Amniotic epithelial cell (primary cell): Measurements from ENCODE around the gene ARHGAP40.

Experiments
- DNase-seq: peaks from one replicate; pipeline ENCODE4 v3.0.0-alpha.2; 2010; ENCODE audit warnings: low read depth

The ARHGAP40 gene

DNA sequence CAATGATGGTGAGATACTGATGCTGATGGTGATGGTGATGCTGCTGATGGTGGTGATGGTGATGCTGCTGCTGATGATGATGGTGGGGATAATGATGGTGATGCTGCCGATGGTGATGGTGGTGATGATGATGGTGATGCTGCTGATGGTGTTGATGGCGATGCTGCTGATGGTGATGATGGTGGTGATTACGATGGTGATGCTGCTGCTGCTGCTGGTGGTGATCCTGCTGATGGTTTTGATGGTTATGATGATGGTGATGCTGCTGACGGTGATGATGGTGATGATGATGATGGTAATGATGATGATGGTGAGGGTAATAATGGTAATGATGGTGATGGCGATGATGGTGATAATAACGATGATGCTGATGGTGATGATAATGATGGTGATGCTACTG is 50.0 kb downstream of the ARHGAP40 start:
- DNase-seq, result no peak

GRCh38 chr20:38652995-38653394 is 51.4 kb downstream of the ARHGAP40 start:
- DNase-seq, result no peak

DNA sequence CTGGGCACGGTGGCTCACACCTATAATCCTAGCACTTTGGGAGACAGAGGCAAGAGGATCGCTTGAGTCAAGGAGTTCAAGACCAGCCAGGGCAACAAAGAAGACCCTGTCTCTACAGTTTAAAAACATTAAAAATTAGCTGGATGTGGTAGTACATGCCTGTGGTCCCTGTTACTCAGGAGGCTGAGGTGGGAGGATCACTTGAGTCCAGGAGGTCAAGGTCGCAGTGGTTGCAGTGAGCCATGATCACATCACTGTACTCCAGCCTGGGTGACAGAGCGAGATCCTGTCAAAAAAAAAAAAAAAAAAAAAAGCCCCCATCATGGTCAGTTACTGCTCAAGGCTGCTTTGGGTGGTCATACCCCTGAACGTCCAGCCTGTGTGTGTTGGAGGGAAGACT is 55.8 kb downstream of the ARHGAP40 start:
- DNase-seq, result no peak

DNA sequence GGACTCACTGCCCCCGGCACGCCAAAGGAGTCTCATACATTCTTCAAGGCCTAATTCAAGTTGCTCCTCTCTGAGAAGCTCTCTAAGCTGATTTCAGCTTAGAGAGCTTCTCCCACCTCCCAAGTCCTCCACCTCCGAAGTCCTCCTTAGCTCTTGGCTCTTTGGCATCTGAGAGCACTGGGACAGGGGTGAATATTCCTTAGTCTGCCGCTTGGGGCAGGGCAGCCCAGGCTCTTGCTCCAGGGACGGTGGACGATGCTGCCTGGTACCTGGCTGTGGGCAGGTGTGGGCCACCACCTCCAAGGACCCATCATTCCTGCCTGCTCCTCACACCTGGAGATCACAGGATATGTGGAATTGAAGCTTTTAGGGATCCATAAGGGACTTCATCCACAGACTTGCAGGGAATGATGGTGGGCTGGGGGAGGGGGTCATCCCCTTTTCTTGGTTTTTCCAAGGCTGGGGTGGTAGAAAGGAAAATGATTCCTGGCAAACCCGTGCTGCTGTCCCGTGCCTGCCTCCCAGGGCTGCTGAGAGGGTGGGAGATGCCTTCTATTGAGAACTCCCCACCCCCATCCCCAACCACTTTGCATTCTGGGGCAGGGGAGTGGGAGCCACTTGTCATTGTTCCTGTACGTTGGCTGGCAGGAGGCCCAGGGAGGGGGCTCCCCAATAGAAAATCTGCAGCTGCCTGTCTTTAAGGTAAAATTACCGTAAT is 57.4 kb downstream of the ARHGAP40 start:
- peak; percentile 12 for DNase-seq

DNA sequence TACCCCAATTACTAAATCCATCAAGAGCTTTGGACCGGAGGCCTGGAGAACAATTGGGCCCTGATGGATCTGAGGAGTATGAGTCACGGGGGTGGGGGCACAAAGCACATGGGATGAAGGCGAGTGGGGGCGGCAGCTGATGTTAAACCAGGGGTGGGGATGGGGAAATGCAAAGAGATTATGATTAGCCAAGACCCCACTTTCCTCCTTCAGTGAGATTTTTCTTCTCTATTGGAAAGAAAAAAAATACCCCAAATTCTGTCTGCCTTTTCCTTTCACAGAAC is 57.9 kb downstream of the ARHGAP40 start:
- no peak for DNase-seq

DNA sequence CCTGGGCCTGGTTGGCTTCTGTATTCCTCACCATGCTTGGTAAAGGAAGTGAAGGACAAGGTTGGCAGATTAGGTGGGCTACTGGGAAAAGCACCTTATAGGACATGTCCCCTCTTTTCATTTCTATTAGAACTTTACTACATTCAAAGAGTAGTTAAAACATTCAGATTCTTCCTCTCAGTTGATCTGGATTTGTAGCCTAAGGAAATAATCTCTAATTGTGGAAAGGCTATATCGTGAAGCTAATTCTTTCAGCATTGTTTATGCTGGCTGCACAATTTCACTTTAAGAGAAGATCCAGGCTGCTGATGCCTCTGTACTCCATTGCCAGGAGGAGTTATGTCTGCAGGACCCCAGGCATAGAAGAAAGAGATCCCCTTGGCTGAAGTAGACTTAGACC is 58.8 kb downstream of the ARHGAP40 start:
- DNase-seq, result no peak

GRCh38 chr20:38663660-38664059 is 62.1 kb downstream of the ARHGAP40 start:
- no peak for DNase-seq

- no peak for DNase-seq
Measured at GRCh38 chr20:38664284-38664683, 62.7 kb downstream of the ARHGAP40 start.

GRCh38 chr20:38665094-38665493 is 63.5 kb downstream of the ARHGAP40 start:
- peak; percentile 26 for DNase-seq

- DNase-seq, result no peak
Measured at GRCh38 chr20:38665506-38666285, 64.1 kb downstream of the ARHGAP40 start.

- DNase-seq, result no peak
Measured at GRCh38 chr20:38667417-38667956, 65.9 kb downstream of the ARHGAP40 start.

DNA sequence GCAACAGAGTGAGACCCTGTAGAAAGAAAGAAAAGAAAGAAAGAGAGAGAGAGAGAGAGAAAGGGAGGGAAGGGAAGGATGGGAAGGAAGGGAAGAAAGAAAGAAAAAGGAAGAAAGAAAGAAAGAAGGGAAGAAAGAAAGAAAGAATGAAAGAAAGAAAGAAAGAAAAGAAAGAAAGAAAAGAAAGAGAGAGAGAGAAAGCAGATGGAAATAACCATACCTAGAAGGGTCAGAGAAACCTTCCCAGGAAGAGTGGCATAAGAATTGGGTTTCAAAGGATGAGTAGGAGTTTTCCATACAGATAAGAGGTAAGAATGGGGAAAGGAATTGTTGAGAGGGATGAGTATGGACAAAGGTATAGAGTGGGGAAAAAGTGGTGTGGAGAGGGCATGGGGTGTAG is 68.1 kb downstream of the ARHGAP40 start:
- no peak for DNase-seq

GRCh38 chr20:38670786-38671185 is 69.2 kb downstream of the ARHGAP40 start:
- DNase-seq, result no peak

- no peak for DNase-seq
Measured at GRCh38 chr20:38671186-38671585, 69.6 kb downstream of the ARHGAP40 start.

DNA sequence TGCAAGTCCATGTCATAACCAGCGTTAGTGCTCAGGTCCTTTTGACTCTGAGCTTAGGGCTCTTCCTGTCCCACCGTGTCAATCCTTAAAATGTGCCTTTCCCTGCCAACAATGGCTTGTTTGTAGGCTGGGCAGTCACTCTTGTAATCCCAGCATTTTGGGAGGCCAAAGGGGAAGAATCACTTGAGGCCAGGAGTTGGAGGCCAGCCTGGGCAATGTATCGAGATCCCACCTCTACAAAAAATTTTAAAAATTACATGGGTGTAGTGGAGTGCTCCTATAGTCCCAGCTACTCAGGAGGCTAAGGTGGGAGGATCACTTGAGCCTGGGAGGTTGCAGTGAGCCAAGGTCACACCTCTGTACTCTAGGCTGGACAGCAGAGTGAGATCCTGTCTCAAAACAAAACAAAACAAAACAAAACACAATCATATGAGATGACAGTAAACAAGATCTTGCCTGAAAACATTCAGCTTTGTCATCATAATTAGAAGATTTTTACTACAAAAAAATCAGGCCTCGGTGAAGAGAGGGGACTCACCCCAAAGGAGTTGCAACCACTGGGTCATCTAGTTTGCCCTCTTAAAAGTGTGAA is 70.2 kb downstream of the ARHGAP40 start:
- no peak for DNase-seq

- DNase-seq, result no peak
Measured at GRCh38 chr20:38672504-38672903, 70.9 kb downstream of the ARHGAP40 start.

DNA sequence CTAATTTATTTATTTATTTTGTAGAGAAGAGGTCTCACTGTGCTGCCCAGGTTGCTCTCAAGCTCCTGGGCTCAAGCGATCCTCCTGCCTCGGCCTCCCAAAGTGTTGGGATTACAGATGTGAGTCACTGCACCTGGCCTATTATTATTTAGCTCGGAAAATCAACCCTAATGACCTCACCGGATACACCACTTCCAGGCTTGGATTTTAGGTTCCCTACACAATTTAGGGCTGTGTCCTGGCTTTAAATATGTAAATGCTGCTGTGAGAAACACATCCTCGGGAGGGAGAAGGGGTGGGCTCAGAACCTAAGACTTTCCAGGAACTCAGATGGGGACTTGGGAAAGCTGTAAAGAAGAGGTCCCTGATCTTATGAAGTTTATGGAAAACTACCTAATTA is 71.7 kb downstream of the ARHGAP40 start:
- DNase-seq, result no peak

DNA sequence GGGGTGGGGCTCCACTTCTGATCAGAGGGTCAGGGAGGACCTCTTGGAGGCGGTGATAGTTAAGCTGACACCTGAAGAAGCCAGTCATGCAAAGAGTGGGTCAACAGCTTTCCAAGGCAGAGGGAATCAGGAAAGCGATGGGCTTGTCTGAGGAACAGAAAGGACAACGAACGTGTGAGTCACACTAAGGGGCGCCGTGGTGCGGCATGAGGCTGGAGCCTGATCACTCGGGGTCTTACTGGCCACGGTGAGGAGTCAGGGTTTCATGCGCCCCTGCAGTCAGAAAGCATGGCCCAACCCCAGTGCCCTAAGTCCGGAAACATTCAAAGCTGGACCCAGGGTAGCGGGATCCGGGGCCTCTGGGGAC is 72.1 kb downstream of the ARHGAP40 start:
- peak; percentile 9 for DNase-seq

GRCh38 chr20:38674092-38674764 is 72.6 kb downstream of the ARHGAP40 start:
- peak; percentile 47 for DNase-seq

DNA sequence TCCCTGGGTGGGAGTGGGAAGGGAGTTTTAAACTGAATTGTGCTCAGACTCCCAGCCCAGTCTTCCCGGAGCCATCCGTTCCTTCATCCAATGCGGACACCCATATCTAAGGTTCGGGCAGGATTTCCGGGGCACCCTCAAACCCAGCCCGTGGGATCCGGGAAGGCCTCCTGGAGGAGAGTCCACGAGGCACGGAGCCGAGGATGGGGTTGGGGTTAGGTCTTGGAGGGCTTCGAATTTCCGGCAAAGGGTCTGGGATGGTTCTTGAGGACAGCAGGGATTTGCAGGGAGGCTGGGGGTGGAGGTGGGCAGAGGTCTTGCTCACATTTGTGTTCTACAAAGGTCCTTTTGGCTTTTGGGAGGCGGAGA is 73.1 kb downstream of the ARHGAP40 start:
- no peak for DNase-seq

DNA sequence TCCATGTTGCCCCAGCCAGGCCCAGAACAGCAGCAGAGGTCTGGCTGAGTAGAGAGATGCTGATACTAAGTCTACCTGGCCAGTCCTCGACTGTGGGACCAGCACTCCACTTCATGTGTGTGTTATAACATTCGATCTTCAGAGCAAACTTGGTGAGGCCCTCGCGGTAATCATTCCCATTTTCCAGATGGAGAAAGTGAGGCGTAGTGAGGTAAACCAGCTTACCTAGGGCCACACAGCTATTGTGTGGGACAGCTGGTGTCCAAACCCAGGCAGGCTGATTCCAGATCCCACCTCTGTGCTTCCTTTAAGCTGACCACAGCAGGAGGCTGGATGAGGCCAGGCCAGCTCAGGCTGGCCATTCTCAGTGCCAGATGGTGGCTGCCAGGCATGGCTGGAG is 75.0 kb downstream of the ARHGAP40 start:
- no peak for DNase-seq

DNA sequence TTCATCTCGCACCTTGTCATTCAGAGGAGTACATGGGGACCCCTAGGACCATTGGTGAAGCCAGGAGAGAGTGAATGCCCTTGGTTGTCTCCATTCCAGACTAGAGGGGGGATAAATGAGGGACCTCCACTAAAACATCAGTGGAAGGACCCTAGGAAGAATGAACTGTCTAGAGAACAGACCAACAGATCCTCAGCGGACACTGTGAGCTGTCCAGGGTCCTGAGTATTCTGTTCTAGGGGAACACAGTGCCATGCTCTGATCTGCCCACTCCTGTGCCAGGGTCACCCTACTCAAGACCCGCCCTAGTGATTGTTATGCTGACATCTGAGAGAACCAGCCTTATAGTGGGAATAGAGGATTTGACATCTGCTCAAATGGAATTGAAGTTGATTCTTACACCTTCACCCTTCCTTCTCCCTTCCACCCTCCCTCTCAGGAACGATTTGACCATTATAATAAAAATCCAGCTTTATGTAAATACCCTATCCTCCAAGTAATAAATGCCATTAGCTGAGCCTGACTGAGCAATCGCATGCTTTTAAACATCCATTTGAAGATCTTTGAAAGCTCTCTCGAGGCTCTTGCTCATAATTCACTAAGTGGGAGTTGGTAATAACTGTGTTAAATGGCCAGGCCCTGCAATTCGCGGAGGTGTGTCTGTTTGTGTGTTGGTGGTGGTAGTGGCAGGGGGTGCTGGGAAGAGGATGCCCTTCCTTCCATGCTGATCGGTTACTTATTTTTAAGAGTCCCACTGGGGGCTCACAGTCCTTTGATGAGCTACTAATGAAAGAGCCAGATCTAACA is 79.1 kb downstream of the ARHGAP40 start:
- peak; percentile 38 for DNase-seq
